BJ (cell line): ENCODE measurements around the gene ANXA6. TPM values are rescaled to one million over a fixed set of nuclear protein-coding genes. Genes with fewer than 3 reads are reported as not detected.

ENCODE experiments used
- CTCF ChIA-PET: fragments of 350-600 bp; formaldehyde crosslinking; extraction: SDS; loops from one replicate; lab custom pipeline; 2021; ENCODE audit warnings: antibody characterized with exemption, inconsistent platforms; lab: Yijun Ruan, JAX
- POLR2A ChIA-PET: fragments of 300-600 bp; sonication (Branson Sonifier 250); formaldehyde crosslinking; extraction: SDS; loops from one replicate; lab custom pipeline; 2021; ENCODE audit warnings: antibody characterized with exemption; lab: Charles Lee
- DNase-seq: peaks from one replicate; pipeline ENCODE4 v3.0.0-alpha.2; 2011; ENCODE audit warnings: low read depth
- H3K27me3 ChIP-seq: 2 replicates; pipeline ENCODE4 v1.6.0; 2011; ENCODE audit warnings: low read length; ENCODE audit not compliant: control insufficient read depth, insufficient read depth
- H3K36me3 ChIP-seq: 2 replicates; pipeline ENCODE4 v1.5.1; 2011; ENCODE audit warnings: low read length; ENCODE audit not compliant: control insufficient read depth, insufficient read depth
- H3K4me3 ChIP-seq: 2 replicates; pipeline ENCODE4 v1.5.1; 2011; ENCODE audit warnings: low read depth, mild to moderate bottlenecking, control low read depth, low read length
- polyA plus RNA-seq: library from polyadenylated mRNA; depleted of rRNA; stranded (reverse); fragments of >200 nt; gene quantifications from 2 replicates; pipeline ENCODE4 v1.2.3, GENCODE V29; 2011
- TF ChIP-seq, protein P1 (sequence below): IDR thresholded peaks from 2 replicates; pipeline ENCODE4 v1.5.1; 2011; ENCODE audit warnings: low read depth, mild to moderate bottlenecking, control low read depth, inconsistent platforms, low read length, moderate library complexity; ENCODE audit not compliant: insufficient read depth

ANXA6 gene
- polyA plus RNA-seq, 1 experiment, result 528 TPM

DNA sequence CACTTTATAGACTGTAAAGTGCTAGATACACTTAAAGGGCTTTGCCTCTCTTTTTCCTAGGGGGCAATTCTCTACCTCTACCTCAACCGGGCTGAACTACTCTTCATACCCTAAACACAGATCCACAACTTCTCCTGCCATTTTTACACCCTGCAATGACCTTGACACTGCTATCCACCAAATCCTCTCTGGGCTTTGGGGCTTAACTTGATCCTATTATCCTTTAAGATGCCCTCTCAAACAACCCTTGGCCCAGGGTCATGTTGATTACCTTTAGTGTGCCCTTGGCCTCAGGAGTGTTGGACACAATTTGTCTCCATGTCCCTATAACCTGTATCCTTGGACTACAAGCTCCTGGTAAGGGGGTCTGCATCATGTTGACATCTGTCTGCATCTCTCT is 19.5 kb downstream of the ANXA6 start:
- TF ChIP-seq, protein P1, sequence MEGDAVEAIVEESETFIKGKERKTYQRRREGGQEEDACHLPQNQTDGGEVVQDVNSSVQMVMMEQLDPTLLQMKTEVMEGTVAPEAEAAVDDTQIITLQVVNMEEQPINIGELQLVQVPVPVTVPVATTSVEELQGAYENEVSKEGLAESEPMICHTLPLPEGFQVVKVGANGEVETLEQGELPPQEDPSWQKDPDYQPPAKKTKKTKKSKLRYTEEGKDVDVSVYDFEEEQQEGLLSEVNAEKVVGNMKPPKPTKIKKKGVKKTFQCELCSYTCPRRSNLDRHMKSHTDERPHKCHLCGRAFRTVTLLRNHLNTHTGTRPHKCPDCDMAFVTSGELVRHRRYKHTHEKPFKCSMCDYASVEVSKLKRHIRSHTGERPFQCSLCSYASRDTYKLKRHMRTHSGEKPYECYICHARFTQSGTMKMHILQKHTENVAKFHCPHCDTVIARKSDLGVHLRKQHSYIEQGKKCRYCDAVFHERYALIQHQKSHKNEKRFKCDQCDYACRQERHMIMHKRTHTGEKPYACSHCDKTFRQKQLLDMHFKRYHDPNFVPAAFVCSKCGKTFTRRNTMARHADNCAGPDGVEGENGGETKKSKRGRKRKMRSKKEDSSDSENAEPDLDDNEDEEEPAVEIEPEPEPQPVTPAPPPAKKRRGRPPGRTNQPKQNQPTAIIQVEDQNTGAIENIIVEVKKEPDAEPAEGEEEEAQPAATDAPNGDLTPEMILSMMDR, result no peak
- DNase-seq, result no peak
- H3K4me3 ChIP-seq, result no peak overlapping the region
- no peaks in the 10 kb centered on the region for H3K27me3 ChIP-seq
- peaks cover 51% of the 10 kb centered on the region for H3K36me3 ChIP-seq
- ChIA-PET CTCF (interaction anchor here (0.7 to 2.6 kb wide), 4 partner anchors 12 to 90 kb away, joined by 3 to 20 read pairs (median 7); no protein-coding TSS in a partner anchor), POLR2A (no interaction called here)

DNA sequence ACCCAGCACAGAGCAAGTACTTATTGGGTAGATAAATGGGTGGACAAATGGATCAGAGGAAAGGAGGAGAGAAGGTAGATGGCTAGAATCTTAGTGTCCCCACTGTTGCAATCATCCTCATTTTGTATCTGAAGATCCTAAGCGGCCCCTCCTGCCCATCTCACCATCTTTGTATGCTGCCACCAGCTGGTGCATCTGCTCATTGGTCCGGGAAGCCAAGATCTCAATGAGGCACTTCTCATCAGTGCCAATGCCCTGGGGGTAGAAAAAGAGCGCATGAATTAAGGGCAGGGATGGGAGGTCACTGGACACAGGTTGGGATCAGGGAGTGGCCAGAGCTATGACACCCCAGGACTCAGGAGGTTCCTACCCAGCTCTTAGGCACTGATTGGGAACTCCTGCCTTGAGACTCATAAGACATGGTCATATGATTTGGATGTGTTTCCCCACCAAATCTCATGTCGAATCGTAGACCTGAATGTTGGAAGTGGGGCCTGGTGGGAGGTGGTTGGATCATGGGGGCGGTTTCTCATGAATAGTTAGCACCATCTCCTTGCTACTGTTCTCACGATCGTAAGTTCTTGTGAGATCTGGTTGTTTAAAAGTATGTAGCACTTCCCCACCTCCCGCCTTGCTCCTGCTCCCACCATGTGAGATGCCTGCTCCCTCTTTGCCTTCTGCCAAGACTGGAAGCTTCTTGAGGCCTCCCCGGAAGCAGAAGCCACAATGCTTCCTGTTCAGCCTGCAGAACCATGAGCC is 20.3 kb downstream of the ANXA6 start:
- POLR2A ChIA-PET, result no interaction called here
- TF ChIP-seq, protein P1, result no peak
- Histone ChIP-seq H3K4me3 (no peak overlapping the region), H3K36me3 (peaks cover 53% of the 10 kb centered on the region), H3K27me3 (no peaks in the 10 kb centered on the region)
- CTCF ChIA-PET, result interaction anchor here (0.7 to 2.6 kb wide), 6 partner anchors 11 to 89 kb away, joined by 3 to 20 read pairs (median 6); no protein-coding TSS in a partner anchor
- no peak for DNase-seq

DNA sequence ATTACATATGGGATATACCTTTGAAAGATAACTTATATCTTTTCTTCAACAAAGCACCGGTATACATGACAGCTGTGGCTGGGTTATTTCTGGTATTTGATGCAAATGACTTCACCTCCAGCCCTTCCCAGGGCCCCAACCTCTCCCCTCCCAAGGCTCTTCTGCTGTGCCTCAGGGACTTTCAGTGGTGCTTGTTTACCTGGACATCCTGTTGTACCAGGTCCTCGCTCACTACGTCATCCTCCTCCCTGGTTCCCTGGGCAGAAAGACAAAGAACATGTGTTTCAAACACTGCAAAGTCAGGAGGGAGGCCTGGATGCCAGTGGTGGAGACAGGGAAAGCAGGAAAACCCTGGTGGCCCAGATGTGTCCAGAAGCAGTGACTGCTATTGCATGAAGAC is 23.4 kb downstream of the ANXA6 start:
- DNase-seq, result no peak
- H3K27me3 ChIP-seq, result no peaks in the 10 kb centered on the region
- TF ChIP-seq, protein P1, result no peak
- H3K36me3 ChIP-seq, result peaks cover 57% of the 10 kb centered on the region
- no peak overlapping the region for H3K4me3 ChIP-seq
- ChIA-PET POLR2A (no interaction called here), CTCF (interaction anchor here (0.6 to 3.2 kb wide), 5 partner anchors 8 to 87 kb away, joined by 3 to 21 read pairs (median 3); no protein-coding TSS in a partner anchor)

DNA sequence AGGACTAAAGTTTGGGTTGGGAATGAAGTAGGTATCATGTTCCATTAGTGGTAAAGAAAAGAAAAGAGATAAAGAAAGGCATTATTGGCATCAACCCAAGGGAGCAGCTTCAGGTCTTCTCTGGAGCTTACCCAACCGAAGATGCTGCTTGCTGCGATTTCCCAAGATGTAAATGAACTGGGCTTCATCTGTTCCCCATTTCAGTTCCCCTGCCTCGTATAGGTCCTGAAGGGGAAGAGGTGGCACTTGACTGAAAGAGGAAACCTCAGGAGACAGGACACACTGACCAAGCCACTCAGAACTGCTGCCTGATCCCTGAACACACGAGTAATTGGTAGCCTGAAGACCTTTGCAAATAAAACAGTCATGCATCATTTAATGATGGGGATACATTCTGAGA is 24.6 kb downstream of the ANXA6 start:
- TF ChIP-seq, protein P1, result no peak
- no peak overlapping the region for H3K4me3 ChIP-seq
- peaks cover 55% of the 10 kb centered on the region for H3K36me3 ChIP-seq
- no peak for DNase-seq
- H3K27me3 ChIP-seq, result no peaks in the 10 kb centered on the region
- CTCF ChIA-PET, result interaction anchor here (1.3 to 2.5 kb wide), 4 partner anchors 8 to 32 kb away, joined by 4 to 11 read pairs (median 6); partner anchors contain the start of gene ANXA6
- POLR2A ChIA-PET, result no interaction called here
